Lung (tissue), 12 donors: ENCODE data around the gene LRRC17. TPM values are rescaled to one million over a fixed set of nuclear protein-coding genes. Genes with fewer than 3 reads are reported as not detected.

Experiments used
- ATAC-seq: fragments of 200-7000 bp; cut with Tn5 transposase; one replicate; pipeline ENCODE4 v1.9.1; 2020; ENCODE audit warnings: moderate number of reproducible peaks; ENCODE audit not compliant: insufficient read depth, low FRiP score
- DNase-seq, 3 donors: peaks; one replicate each; pipeline ENCODE4 v3.0.0-alpha.2; 2013 to 2017
- H3K27ac ChIP-seq, 2 donors: one replicate each; pipeline ENCODE4 v1.5.1; 2013; ENCODE audit warnings: mild to moderate bottlenecking in 2 of 2, moderate library complexity in 2 of 2, control low read depth in 1 of 2, inconsistent platforms in 1 of 2, low read depth in 1 of 2, low read length in 1 of 2
- H3K27me3 ChIP-seq, 3 donors: one replicate each; pipeline ENCODE4 v1.5.1; 2013; ENCODE audit warnings: low read length in 2 of 3; ENCODE audit not compliant: control insufficient read depth in 3 of 3, insufficient read depth in 3 of 3
- H3K36me3 ChIP-seq, 4 donors: one replicate each; pipeline ENCODE4 v1.5.1; 2013; ENCODE audit warnings: low read length in 4 of 4, mild to moderate bottlenecking in 1 of 4, moderate library complexity in 1 of 4; ENCODE audit not compliant: control insufficient read depth in 4 of 4, insufficient read depth in 4 of 4
- H3K4me1 ChIP-seq, 5 donors: one replicate each; pipeline ENCODE4 v1.5.1; 2013; ENCODE audit warnings: low read length in 5 of 5, mild to moderate bottlenecking in 2 of 5, moderate library complexity in 1 of 5; ENCODE audit not compliant: control insufficient read depth in 5 of 5, insufficient read depth in 5 of 5
- H3K4me3 ChIP-seq: one replicate; pipeline ENCODE4 v1.5.1; 2013; ENCODE audit warnings: mild to moderate bottlenecking, control low read depth, moderate library complexity
- H3K9ac ChIP-seq, 2 donors: one replicate each; pipeline ENCODE4 v1.5.1; 2013; ENCODE audit warnings: low read length in 2 of 2, control low read depth in 1 of 2; ENCODE audit not compliant: insufficient read depth in 1 of 2
- H3K9me3 ChIP-seq, 4 donors: one replicate each; pipeline ENCODE4 v1.5.1; 2013; ENCODE audit warnings: low read length in 3 of 4, mild to moderate bottlenecking in 1 of 4, moderate library complexity in 1 of 4; ENCODE audit not compliant: control insufficient read depth in 4 of 4, insufficient read depth in 3 of 4
- CTCF ChIP-seq: IDR thresholded peaks from 2 replicates; pipeline ENCODE4 v1.5.1; 2012; ENCODE audit warnings: mild to moderate bottlenecking; ENCODE audit errors: control extremely low read depth, extremely low read depth
- WGBS, 2 donors: extraction: QIAGEN DNeasy Blood & Tissue Kit; methylation state at CpG; one replicate each; pipeline ENCODE4 v1.1.7; 2013; 5-methylcytosine and 5-hydroxymethylcytosine counted together
- polyA plus RNA-seq, 2 donors: library from polyadenylated mRNA; stranded (reverse); fragments of 200-250 nt; gene quantifications; one replicate each; pipeline ENCODE4 v1.2.1, GENCODE V29; 2013
- total RNA-seq, 2 donors: library from RNA; depleted of rRNA in 1 of 2; stranded (reverse); fragments of >200 nt in 1 of 2; gene quantifications; one replicate each; pipeline ENCODE4 v1.2.1, GENCODE V29; 2014 to 2021
- donor health status: control.
- donor health status: control.
- donor health status: Bipolar disorder and iron deficiency.
- donor health status: healthy.
- donor health status: DM: yes; HTN: yes; CAD: no.

The LRRC17 gene
- total and polyA plus RNA-seq, 4 donors: 0.63 to 81.6 (median 2.2) TPM

- ATAC-seq: no peak
- WGBS, 2 donors: 19 to 34% methylated on average over 6 of the region's 6 CpGs
- no peak for TF ChIP-seq CTCF
- Histone ChIP-seq H3K36me3 (peaks cover 0 to 33% (median 7%) of the 10 kb centered on the region in 4 donors), H3K4me3 (no peak overlapping the region), H3K9me3 (no peaks in the 10 kb centered on the region), H3K27me3 (no peaks in the 10 kb centered on the region), H3K27ac (no peak overlapping the region), H3K9ac (no peak overlapping the region), H3K4me1 (peaks cover 0 to 57% (median 33%) of the 10 kb centered on the region in 5 donors)
- DNase-seq: no peak
These were observed 22.8 kb downstream of the LRRC17 start for GRCh38 chr7:102935450-102936115.

GRCh38 chr7:102938679-102939078 lies 25.9 kb downstream of the LRRC17 start:
- 59 to 79% methylated on average over 1 of the region's 1 CpG for WGBS, 2 donors
- DNase-seq (no peak), ATAC-seq (no peak)
- no peak for TF ChIP-seq CTCF
- Histone ChIP-seq H3K27me3 (no peaks in the 10 kb centered on the region), H3K9ac (no peak overlapping the region), H3K36me3 (peaks cover 0 to 46% (median 10%) of the 10 kb centered on the region in 4 donors), H3K27ac (peak overlapping the region; percentile 17 to 33), H3K4me1 (peaks cover 0 to 40% (median 24%) of the 10 kb centered on the region in 5 donors), H3K9me3 (no peaks in the 10 kb centered on the region), H3K4me3 (no peak overlapping the region)

GRCh38 chr7:102942181-102942866 lies 29.5 kb downstream of the LRRC17 start:
- no peaks in the 10 kb centered on the region for H3K27me3 ChIP-seq
- DNase-seq (no peak), ATAC-seq (no peak)
- H3K27ac ChIP-seq: no peak overlapping the region
- peaks cover 0 to 17% (median 5%) of the 10 kb centered on the region in 5 donors for H3K4me1 ChIP-seq
- H3K36me3 ChIP-seq: peaks cover 0 to 55% (median 15%) of the 10 kb centered on the region in 4 donors
- 59 to 74% methylated on average over 4 of the region's 4 CpGs for WGBS, 2 donors
- no peak overlapping the region for H3K9ac ChIP-seq
- no peak for TF ChIP-seq CTCF
- no peaks in the 10 kb centered on the region for H3K9me3 ChIP-seq
- H3K4me3 ChIP-seq: no peak overlapping the region
